HepG2 (cell line): ENCODE measurements around the gene INTS1. TPM values are rescaled to one million over a fixed set of nuclear protein-coding genes. Genes with fewer than 3 reads are reported as not detected.

Experiments used
- ASH2L ChIP-seq: fragments of 300-600, 200-600 bp; sonication (generic); IDR thresholded peaks from 2 replicates; pipeline ENCODE4 v1.7.0; 2017; ENCODE audit warnings: low read depth, mild to moderate bottlenecking, moderate library complexity, mixed read lengths, low read length; ENCODE audit not compliant: insufficient read length
- BRF2 ChIP-seq: sonication (generic); formaldehyde crosslinking; IDR thresholded peaks from 2 replicates; pipeline ENCODE4 v1.8.1; 2022; ENCODE audit warnings: mild to moderate bottlenecking, missing genetic modification reagents
- CHCHD3 ChIP-seq: sonication (generic); formaldehyde crosslinking; IDR thresholded peaks from 2 replicates; pipeline ENCODE4 v1.8.0; 2022; ENCODE audit warnings: mild to moderate bottlenecking, missing genetic modification reagents, moderate library complexity
- FIP1L1 ChIP-seq: fragments of 200-400 bp; formaldehyde crosslinking; IDR thresholded peaks from 2 replicates; pipeline ENCODE4 v1.6.1; 2018; ENCODE audit warnings: low read depth, mild to moderate bottlenecking, low read length, moderate library complexity, borderline replicate concordance; ENCODE audit not compliant: insufficient read depth
- GTF3A ChIP-seq: sonication (generic); formaldehyde crosslinking; conservative IDR thresholded peaks from 2 replicates; pipeline ENCODE4 v1.4.0; 2020; ENCODE audit warnings: mild to moderate bottlenecking, missing genetic modification reagents
- IRF2 ChIP-seq: IDR thresholded peaks from 2 replicates; pipeline ENCODE4 v1.6.1; 2018; ENCODE audit warnings: missing genetic modification reagents, missing compliant biosample characterization
- KLF15 ChIP-seq: sonication (generic); formaldehyde crosslinking; IDR thresholded peaks from 2 replicates; pipeline ENCODE4 v1.8.1; 2023; ENCODE audit warnings: borderline replicate concordance, mild to moderate bottlenecking, inconsistent platforms, missing genetic modification reagents, mixed read lengths
- MXI1 ChIP-seq: IDR thresholded peaks from 3 replicates; pipeline ENCODE4 v1.6.1; 2012; ENCODE audit warnings: low read depth, low read length, inconsistent platforms, borderline replicate concordance
- RFX3 ChIP-seq: IDR thresholded peaks from 2 replicates; pipeline ENCODE4 v1.6.1; 2016; ENCODE audit warnings: missing biosample characterization, missing genetic modification reagents
- TARDBP ChIP-seq: sonication (generic); formaldehyde crosslinking; IDR thresholded peaks from 2 replicates; pipeline ENCODE4 v1.8.0; 2022; ENCODE audit warnings: mild to moderate bottlenecking, missing genetic modification reagents
- TMF1 ChIP-seq: sonication (generic); formaldehyde crosslinking; IDR thresholded peaks from 2 replicates; pipeline ENCODE4 v1.8.1; 2022; ENCODE audit warnings: low read depth, missing genetic modification reagents
- XRCC5 ChIP-seq: fragments of 200-400 bp; formaldehyde crosslinking; optimal IDR thresholded peaks from 2 replicates; pipeline ENCODE3; 2017; ENCODE audit warnings: mild to moderate bottlenecking, low read length
- ZBTB1 ChIP-seq: sonication (generic); formaldehyde crosslinking; IDR thresholded peaks from 2 replicates; pipeline ENCODE4 v1.4.0; 2020; ENCODE audit warnings: missing genetic modification reagents, borderline replicate concordance
- ZBTB21 ChIP-seq: sonication (generic); formaldehyde crosslinking; IDR thresholded peaks from 2 replicates; pipeline ENCODE4 v1.4.0; 2020; ENCODE audit warnings: missing genetic modification reagents
- ZBTB33 ChIP-seq: sonication (generic); formaldehyde crosslinking; IDR thresholded peaks from 2 replicates; pipeline ENCODE4 v1.4.0; 2020; ENCODE audit warnings: missing genetic modification reagents
- ZBTB46 ChIP-seq: sonication (generic); formaldehyde crosslinking; IDR thresholded peaks from 2 replicates; pipeline ENCODE4 v1.4.0; 2020; ENCODE audit warnings: mild to moderate bottlenecking, missing genetic modification reagents, borderline replicate concordance
- ZBTB8A ChIP-seq: sonication (generic); formaldehyde crosslinking; IDR thresholded peaks from 2 replicates; pipeline ENCODE4 v1.4.0; 2020; ENCODE audit warnings: mild to moderate bottlenecking, low read depth, missing genetic modification reagents, borderline replicate concordance
- ZMYM2 ChIP-seq: sonication (generic); formaldehyde crosslinking; IDR thresholded peaks from 2 replicates; pipeline ENCODE4 v1.8.0; 2022; ENCODE audit warnings: mild to moderate bottlenecking, missing genetic modification reagents
- ZNF639 ChIP-seq: conservative IDR thresholded peaks from 2 replicates; pipeline ENCODE4 v1.6.1; 2018; ENCODE audit warnings: missing genetic modification reagents
- ZNF761 ChIP-seq: sonication (generic); formaldehyde crosslinking; conservative IDR thresholded peaks from 2 replicates; pipeline ENCODE4 v1.4.0; 2020; ENCODE audit warnings: mild to moderate bottlenecking, missing genetic modification reagents
- ZNF768 ChIP-seq: sonication (generic); formaldehyde crosslinking; IDR thresholded peaks from 2 replicates; pipeline ENCODE4 v1.4.0; 2020; ENCODE audit warnings: missing genetic modification reagents
- polyA plus RNA-seq, 8 experiments: library from polyadenylated mRNA; depleted of rRNA in 3 of 8; stranded (reverse) in 7 of 8; unstranded in 1 of 8; fragments of >200 nt; fragmentation: Illumina TruSeq in 4 of 8; extraction: Trizol in 4 of 8; gene quantifications; 2 replicates each; pipeline versions ENCODE4 v1.2.1 to v1.2.3, GENCODE V29; 2011 to 2016; ENCODE audit warnings: low read depth in 4 of 8, missing spikeins in 1 of 8, mixed read lengths in 1 of 8; ENCODE audit not compliant: insufficient read depth in 1 of 8
- total RNA-seq, 5 experiments: library from RNA; depleted of rRNA; stranded (reverse); fragments of >200 nt; fragmentation: Illumina TruSeq; extraction: Trizol; gene quantifications; 2 replicates each; pipeline ENCODE4 v1.2.3, GENCODE V29; 2016; ENCODE audit warnings: low read depth in 1 of 5

The INTS1 gene
- total and polyA plus RNA-seq, 2 of the 13 experiments (the other 11 are each of a cell fraction or from before 2014, with no cell fraction given) = 13.7 to 29.0 TPM

GRCh38 chr7:1460821-1461645 lies 43.2 kb downstream of the INTS1 start (continued):
- TF ChIP-seq ZNF761 (CRISPR knock-in tag) (no peak), IRF2 (CRISPR knock-in tag) (0 out of 2 replicates have a peak, but pooled peaks have one; percentile 49), RFX3 (CRISPR knock-in tag) (peak; percentile 22; the same call in 1 of the 2 replicates), ZBTB33 (CRISPR knock-in tag) (peak; percentile 60; the same call in 1 of the 2 replicates), MXI1 (peak; percentile 60; the same call in 1 of the 3 replicates), TMF1 (CRISPR knock-in tag) (no peak), GTF3A (CRISPR knock-in tag) (peak; percentile 67; the same call in 1 of the 2 replicates), XRCC5 (peak; percentile 32), TARDBP (peak; percentile 48; the same call in 1 of the 2 replicates), BRF2 (CRISPR knock-in tag) (no peak), ZMYM2 (CRISPR knock-in tag) (0 out of 2 replicates have a peak, but pooled peaks have one; percentile 58), ZBTB1 (CRISPR knock-in tag) (no peak), FIP1L1 (no peak), ZBTB46 (0 out of 2 replicates have a peak, but pooled peaks have one; percentile 54), ZBTB21 (CRISPR knock-in tag) (no peak), ZNF639 (CRISPR knock-in tag) (no peak), ZNF768 (CRISPR knock-in tag) (peak; percentile 89), CHCHD3 (peak; percentile 4; the same call in 1 of the 2 replicates), KLF15 (CRISPR knock-in tag) (no peak), ASH2L (peak; percentile 30), ZBTB8A (CRISPR knock-in tag) (0 out of 2 replicates have a peak, but pooled peaks have one; percentile 37)
